ENCODE measurements around the gene INHBE.
A peak's percentile ranks its signal among the peaks of the same experiment; 100 is the strongest.
"Not testable (repeated sequence)": the region's sequence is repeated elsewhere in the genome, so short reads cannot be mapped to it uniquely, and the experiment has no call there.

INHBE gene, protein sequence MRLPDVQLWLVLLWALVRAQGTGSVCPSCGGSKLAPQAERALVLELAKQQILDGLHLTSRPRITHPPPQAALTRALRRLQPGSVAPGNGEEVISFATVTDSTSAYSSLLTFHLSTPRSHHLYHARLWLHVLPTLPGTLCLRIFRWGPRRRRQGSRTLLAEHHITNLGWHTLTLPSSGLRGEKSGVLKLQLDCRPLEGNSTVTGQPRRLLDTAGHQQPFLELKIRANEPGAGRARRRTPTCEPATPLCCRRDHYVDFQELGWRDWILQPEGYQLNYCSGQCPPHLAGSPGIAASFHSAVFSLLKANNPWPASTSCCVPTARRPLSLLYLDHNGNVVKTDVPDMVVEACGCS

GRCh38 chr12:57454566-57455373, at the start of gene INHBE:
INHBE (plus strand) TSS chr12:57455307; CDS start chr12:57455537, 230 bp downstream.
- no peak for DNase-seq (ENCODE audit: low read depth, low spot score)

- no peak for DNase-seq (ENCODE audit: low read depth, low spot score)
Observed at GRCh38 chr12:57410534-57410933, 44.6 kb upstream of the INHBE start.

DNA sequence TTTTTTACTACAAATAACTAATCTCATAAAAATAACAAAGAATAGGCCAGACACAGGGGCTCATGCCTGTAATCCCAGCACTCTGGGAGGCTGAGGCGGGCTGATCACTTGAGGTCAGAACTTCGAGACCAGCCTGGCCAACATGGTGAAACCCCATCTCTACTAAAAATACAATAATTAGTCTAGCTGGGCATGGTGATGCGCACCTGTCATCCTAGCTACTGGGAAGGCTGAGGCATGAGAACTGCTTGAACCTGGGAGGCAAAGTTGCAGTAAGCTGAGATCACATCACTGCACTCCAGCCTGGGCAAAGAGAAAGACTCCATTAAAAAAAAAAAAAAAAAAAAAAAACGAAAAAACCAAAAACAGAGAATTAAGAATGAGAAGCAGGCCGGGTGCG, 40.9 kb upstream of the INHBE start:
- not testable (repeated sequence) for DNase-seq (ENCODE audit: low read depth, low spot score)

GRCh38 chr12:57415088-57415487, 40.0 kb upstream of the INHBE start:
- no peak for DNase-seq (ENCODE audit: low read depth, low spot score)

GRCh38 chr12:57416039-57416996, 38.8 kb upstream of the INHBE start:
- no peak for DNase-seq (ENCODE audit: low read depth, low spot score)

GRCh38 chr12:57418255-57418654, 36.9 kb upstream of the INHBE start:
- DNase-seq (ENCODE audit: low read depth, low spot score) = no peak

- DNase-seq (ENCODE audit: low read depth, low spot score) = no peak
Observed at GRCh38 chr12:57419495-57419894, 35.6 kb upstream of the INHBE start.

- DNase-seq (ENCODE audit: low read depth, low spot score) = no peak
Observed at GRCh38 chr12:57420482-57420881, 34.6 kb upstream of the INHBE start.

GRCh38 chr12:57426948-57427347, 28.2 kb upstream of the INHBE start:
- DNase-seq (ENCODE audit: low read depth, low spot score) = not testable (repeated sequence)

DNA sequence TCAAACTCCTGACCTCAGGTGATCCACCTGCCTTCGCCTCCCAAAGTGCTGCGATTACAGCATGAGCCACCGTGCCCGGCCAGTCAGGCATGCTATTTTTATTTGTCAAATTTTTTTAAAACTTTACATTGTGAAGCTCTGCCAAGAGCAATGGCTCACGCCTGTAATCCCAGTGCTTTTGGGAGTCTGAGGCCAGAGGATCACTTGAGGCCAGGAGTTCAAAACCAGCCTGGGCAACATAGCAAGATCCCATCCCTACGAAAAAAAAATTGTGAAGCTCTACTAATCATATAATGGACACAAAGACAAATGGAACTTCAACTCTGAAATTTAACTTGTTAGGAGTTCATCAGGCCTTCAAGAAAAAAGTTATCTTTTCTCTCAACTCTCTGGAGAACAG, 26.1 kb upstream of the INHBE start:
- DNase-seq (ENCODE audit: low read depth, low spot score) = no peak

DNA sequence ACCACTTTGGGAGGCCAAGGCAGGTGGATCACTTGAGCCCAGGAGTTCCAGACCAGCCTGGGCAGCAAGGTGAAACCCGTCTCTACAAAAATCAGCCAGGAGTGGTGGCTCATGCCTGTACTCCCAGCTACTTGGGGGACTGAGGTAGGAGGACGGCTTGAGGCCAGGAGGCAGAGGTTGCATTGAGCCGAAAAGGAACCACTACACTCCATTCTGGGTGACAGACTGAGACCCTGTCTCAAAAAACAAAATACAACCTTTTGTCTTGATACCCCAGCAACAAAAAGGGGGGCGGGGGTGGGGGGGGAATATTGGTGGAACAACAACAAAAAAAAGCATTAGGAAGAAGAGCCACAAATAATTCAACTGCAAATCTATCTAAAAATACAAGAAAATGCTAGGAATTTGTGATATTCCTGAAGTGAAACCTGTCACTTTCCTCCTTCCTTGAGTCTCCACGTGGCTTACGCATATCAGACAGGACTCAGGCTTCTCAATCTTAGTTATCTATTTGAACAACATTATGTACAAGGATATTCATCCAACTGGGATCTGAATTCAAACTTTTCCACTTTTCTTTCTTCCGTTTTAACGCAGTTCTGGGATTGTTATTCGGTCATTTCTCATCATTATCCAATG, 25.5 kb upstream of the INHBE start:
- DNase-seq (ENCODE audit: low read depth, low spot score) = no peak

- DNase-seq (ENCODE audit: low read depth, low spot score) = peak; percentile 17
Observed at GRCh38 chr12:57430112-57430930, 24.8 kb upstream of the INHBE start.

- peak; percentile 83 for DNase-seq (ENCODE audit: low read depth, low spot score)
Observed at GRCh38 chr12:57430931-57431566, 24.1 kb upstream of the INHBE start, which contains the start of gene R3HDM2. R3HDM2 (minus strand) TSS chr12:57431043; CDS start chr12:57310428, 120,615 bp downstream.

DNA sequence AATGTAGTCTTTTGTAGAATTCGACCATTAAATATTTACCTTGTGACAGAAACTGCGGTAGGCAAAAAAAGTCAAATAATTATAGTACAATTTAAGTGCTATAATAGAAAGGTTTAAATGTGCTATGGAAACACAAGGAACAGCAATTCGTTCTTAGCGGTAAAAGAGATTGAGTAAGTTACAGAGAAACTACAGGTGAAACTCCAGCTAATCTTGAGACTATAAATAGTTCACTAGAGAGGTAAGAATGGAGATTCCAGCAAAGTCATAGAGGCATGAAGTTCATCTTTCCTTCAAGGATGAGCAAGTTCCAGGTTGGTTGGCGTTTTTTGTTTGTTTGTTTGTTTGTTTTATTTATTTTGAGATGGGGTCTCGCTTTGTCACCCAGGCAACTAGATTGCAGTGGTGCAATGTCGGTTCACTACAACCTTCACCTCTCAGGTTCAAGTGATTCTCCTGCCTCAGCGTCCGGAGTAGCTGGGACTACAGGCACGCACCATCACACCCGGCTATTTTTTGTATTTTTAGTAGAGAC, 23.4 kb upstream of the INHBE start:
- no peak for DNase-seq (ENCODE audit: low read depth, low spot score)

DNA sequence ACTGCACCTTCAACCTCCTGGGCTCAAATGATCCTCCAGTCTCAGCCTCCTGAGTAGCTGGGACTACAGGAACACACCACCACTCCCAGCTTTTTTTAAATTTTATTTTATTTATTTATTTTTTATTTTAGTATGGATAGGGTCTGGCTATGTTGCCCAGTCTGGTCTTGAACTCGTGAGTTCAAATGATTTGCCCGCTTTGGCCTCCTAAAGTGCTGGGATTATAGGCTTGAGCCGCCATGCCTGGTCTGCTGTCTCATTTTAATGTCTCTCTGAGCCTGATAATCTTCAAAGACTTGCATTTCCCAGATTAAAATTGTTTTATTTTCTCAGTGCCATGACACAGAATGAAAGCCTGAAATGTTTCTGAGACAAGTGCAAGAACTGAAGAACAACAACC, 21.7 kb upstream of the INHBE start:
- no peak for DNase-seq (ENCODE audit: low read depth, low spot score)

GRCh38 chr12:57434517-57435223, 20.4 kb upstream of the INHBE start, which contains the start of gene INHBC:
INHBC (plus strand) TSS chr12:57434784; CDS start chr12:57434887, 103 bp downstream.
- no peak for DNase-seq (ENCODE audit: low read depth, low spot score)

DNA sequence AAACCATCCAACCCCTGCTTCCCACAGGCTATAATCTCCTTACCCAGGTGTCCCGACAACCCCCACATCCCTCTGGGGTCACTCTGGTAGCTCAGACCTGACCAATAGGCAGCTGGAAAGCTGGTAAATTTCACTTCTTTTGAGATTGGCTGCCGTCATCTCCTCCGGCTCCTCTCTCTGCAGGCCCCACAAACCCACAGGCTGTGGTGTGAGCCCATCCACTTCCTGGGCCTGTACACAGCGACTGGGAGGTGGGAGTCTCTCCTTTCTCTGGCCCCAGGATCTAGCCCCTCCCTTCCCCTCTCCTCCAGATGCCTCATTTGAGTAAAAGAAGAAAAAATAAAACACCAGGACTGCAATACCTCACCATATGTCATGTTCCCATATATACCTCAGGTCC, 19.8 kb upstream of the INHBE start:
- no peak for DNase-seq (ENCODE audit: low read depth, low spot score)

DNA sequence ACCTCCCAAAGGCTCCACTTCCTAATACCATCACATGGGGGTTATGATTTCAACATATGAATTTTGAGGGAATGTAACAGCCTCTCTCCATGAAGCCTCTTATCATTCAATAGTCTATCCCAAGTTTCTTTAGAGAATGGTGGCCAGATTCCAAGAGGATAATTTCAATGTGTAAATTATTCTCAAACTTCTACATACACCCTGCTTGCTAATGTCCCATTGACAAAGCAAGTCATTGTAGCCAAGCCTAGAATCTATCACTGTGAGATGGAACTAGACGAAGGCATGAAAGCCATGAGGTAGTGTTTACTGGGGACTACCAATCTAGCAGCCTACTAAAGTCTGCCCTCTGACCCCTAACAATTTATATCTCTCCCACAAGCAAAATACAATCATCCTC, 16.7 kb upstream of the INHBE start:
- DNase-seq (ENCODE audit: low read depth, low spot score) = no peak

- no peak for DNase-seq (ENCODE audit: low read depth, low spot score)
Observed at GRCh38 chr12:57439762-57440266, 15.3 kb upstream of the INHBE start.
